SK-N-MC (cell line): ENCODE data around the gene NTSR1.
"Not testable (repeated sequence)": the region's sequence is repeated elsewhere in the genome, so short reads cannot be mapped to it uniquely, and the experiment has no call there.

ENCODE experiments used
- DNase-seq: peaks from one replicate; pipeline ENCODE4 v3.0.0-alpha.2; 2011; ENCODE audit warnings: low read depth, low spot score
- H3K27ac ChIP-seq: fragments of 200-600 bp; sonication (generic); 2 replicates; pipeline ENCODE4 v1.5.1; 2016; ENCODE audit warnings: mixed run types
- H3K36me3 ChIP-seq: fragments of 200-600 bp; sonication (generic); 2 replicates; pipeline ENCODE4 v1.6.1; 2017; ENCODE audit warnings: antibody characterized with exemption, low read length, mixed read lengths; ENCODE audit not compliant: insufficient read depth
- H3K4me3 ChIP-seq: fragments of 200-600 bp; sonication (generic); 2 replicates; pipeline ENCODE4 v1.5.1; 2016
- H3K9ac ChIP-seq: fragments of 200-600 bp; sonication (generic); 2 replicates; pipeline ENCODE4 v1.8.0; 2017; ENCODE audit warnings: mixed run types, mixed read lengths; ENCODE audit not compliant: insufficient read length
- H3K9me3 ChIP-seq: fragments of 200-600 bp; sonication (generic); 2 replicates; pipeline ENCODE4 v1.6.1; 2017; ENCODE audit warnings: low read depth, mild to moderate bottlenecking, antibody characterized with exemption, low read length, moderate library complexity, mixed read lengths
- EZH2 ChIP-seq: fragments of 200-600 bp; sonication (generic); IDR thresholded peaks from one replicate; pipeline ENCODE4 v1.6.1; 2017; ENCODE audit warnings: antibody characterized with exemption
- FOXP2 ChIP-seq: optimal IDR thresholded peaks from 2 replicates; pipeline ENCODE3; 2011; ENCODE audit warnings: mild to moderate bottlenecking, moderate library complexity; ENCODE audit not compliant: insufficient read depth; ENCODE audit errors: extremely low read length, control extremely low read depth
- POLR2AphosphoS5 ChIP-seq: IDR thresholded peaks from 2 replicates; pipeline ENCODE4 v1.6.1; 2012; ENCODE audit warnings: mild to moderate bottlenecking, low read depth, low read length, borderline replicate concordance

The NTSR1 gene

GRCh38 chr20:62679978-62680589 lies 28.6 kb upstream of the NTSR1 start:
- no peak overlapping the region for H3K27ac ChIP-seq
- no peaks in the 10 kb centered on the region for H3K9me3 ChIP-seq
- H3K4me3 ChIP-seq = no peak overlapping the region
- no peaks in the 10 kb centered on the region for H3K36me3 ChIP-seq
- no peak for DNase-seq
- TF ChIP-seq EZH2 (no peak), FOXP2 (no peak), POLR2AphosphoS5 (no peak)
- no peak overlapping the region for H3K9ac ChIP-seq

- Histone ChIP-seq H3K9ac (no peak overlapping the region), H3K27ac (no peak overlapping the region), H3K9me3 (no peaks in the 10 kb centered on the region), H3K36me3 (no peaks in the 10 kb centered on the region), H3K4me3 (no peak overlapping the region)
- no peak for TF ChIP-seq FOXP2
- no peak for TF ChIP-seq POLR2AphosphoS5
- TF ChIP-seq EZH2 = no peak
- DNase-seq = no peak
Observed at GRCh38 chr20:62682912-62683517, 25.6 kb upstream of the NTSR1 start.

GRCh38 chr20:62683660-62684322 lies 24.8 kb upstream of the NTSR1 start:
- H3K36me3 ChIP-seq, H3K27ac ChIP-seq, DNase-seq, H3K9ac ChIP-seq, H3K9me3 ChIP-seq, H3K4me3 ChIP-seq: not testable (repeated sequence)

- TF ChIP-seq POLR2AphosphoS5 = no peak
- TF ChIP-seq FOXP2 = no peak
- TF ChIP-seq EZH2 = no peak
Observed at GRCh38 chr20:62684981-62685380, 23.7 kb upstream of the NTSR1 start.

GRCh38 chr20:62685781-62686555 lies 22.7 kb upstream of the NTSR1 start:
- TF ChIP-seq EZH2 (no peak), FOXP2 (no peak), POLR2AphosphoS5 (no peak)
- Histone ChIP-seq H3K4me3 (no peak overlapping the region), H3K36me3 (no peaks in the 10 kb centered on the region), H3K9me3 (no peaks in the 10 kb centered on the region), H3K9ac (no peak overlapping the region), H3K27ac (no peak overlapping the region)
- no peak for DNase-seq

More at GRCh38 chr20:62684981-62685380, 23.7 kb upstream of the NTSR1 start:
- no peak overlapping the region for H3K9ac ChIP-seq
- H3K36me3 ChIP-seq = no peaks in the 10 kb centered on the region
- no peak for DNase-seq
- H3K4me3 ChIP-seq = no peak overlapping the region
- H3K9me3 ChIP-seq = no peaks in the 10 kb centered on the region
- no peak overlapping the region for H3K27ac ChIP-seq

GRCh38 chr20:62686869-62687830 lies 21.5 kb upstream of the NTSR1 start:
- no peak for DNase-seq
- H3K27ac ChIP-seq = no peak overlapping the region
- no peak overlapping the region for H3K4me3 ChIP-seq
- no peak overlapping the region for H3K9ac ChIP-seq
- H3K36me3 ChIP-seq = no peaks in the 10 kb centered on the region
- TF ChIP-seq POLR2AphosphoS5 = no peak
- TF ChIP-seq FOXP2 = no peak
- no peak for TF ChIP-seq EZH2
- H3K9me3 ChIP-seq = no peaks in the 10 kb centered on the region

- no peaks in the 10 kb centered on the region for H3K9me3 ChIP-seq
- no peak overlapping the region for H3K4me3 ChIP-seq
- TF ChIP-seq FOXP2 (no peak), EZH2 (no peak), POLR2AphosphoS5 (no peak)
- H3K9ac ChIP-seq = no peak overlapping the region
- no peak overlapping the region for H3K27ac ChIP-seq
- H3K36me3 ChIP-seq = no peaks in the 10 kb centered on the region
- no peak for DNase-seq
Observed at GRCh38 chr20:62688083-62688482, 20.6 kb upstream of the NTSR1 start.

GRCh38 chr20:62688855-62689460 lies 19.7 kb upstream of the NTSR1 start:
- Histone ChIP-seq H3K4me3 (no peak overlapping the region), H3K9me3 (no peaks in the 10 kb centered on the region), H3K36me3 (no peaks in the 10 kb centered on the region), H3K27ac (no peak overlapping the region), H3K9ac (no peak overlapping the region)
- TF ChIP-seq FOXP2 (no peak), EZH2 (no peak), POLR2AphosphoS5 (no peak)
- no peak for DNase-seq
